Glutamatergic neuron (in vitro differentiated cells): ENCODE results near the gene SETD1B. TPM values are rescaled to one million over a fixed set of nuclear protein-coding genes. Genes with fewer than 3 reads are reported as not detected.
"Not testable (repeated sequence)": the region's sequence is repeated elsewhere in the genome, so short reads cannot be mapped to it uniquely, and the experiment has no call there.

Experiments
- DNase-seq: peaks from one replicate; pipeline ENCODE4 v3.0.0; 2022
- H3K27ac Mint-ChIP-seq: one replicate; pipeline ENCODE4 v1.8.0; 2020; ENCODE audit warnings: mild to moderate bottlenecking, mixed read lengths, inconsistent platforms; ENCODE audit not compliant: unreplicated experiment
- H3K27me3 Mint-ChIP-seq: one replicate; pipeline ENCODE4 v1.8.0; 2020; ENCODE audit warnings: mild to moderate bottlenecking, moderate library complexity, mixed read lengths, inconsistent platforms; ENCODE audit not compliant: unreplicated experiment
- H3K36me3 Mint-ChIP-seq: one replicate; pipeline ENCODE4 v1.8.0; 2020; ENCODE audit warnings: mild to moderate bottlenecking, mixed read lengths, inconsistent platforms; ENCODE audit not compliant: unreplicated experiment
- H3K4me1 Mint-ChIP-seq: one replicate; pipeline ENCODE4 v1.8.0; 2020; ENCODE audit warnings: mild to moderate bottlenecking, low read depth, mixed read lengths, inconsistent platforms; ENCODE audit not compliant: unreplicated experiment
- H3K4me3 Mint-ChIP-seq: one replicate; pipeline ENCODE4 v1.8.0; 2020; ENCODE audit warnings: mild to moderate bottlenecking, mixed read lengths, inconsistent platforms; ENCODE audit not compliant: unreplicated experiment
- H3K9me3 Mint-ChIP-seq: one replicate; pipeline ENCODE4 v1.8.0; 2020; ENCODE audit warnings: mild to moderate bottlenecking, moderate library complexity, mixed read lengths, inconsistent platforms; ENCODE audit not compliant: unreplicated experiment
- total RNA-seq: library from RNA; stranded (reverse); fragmentation: NEBNext Ultra II Directional; extraction: Animal tissue kit (Norgen Biotek cat#: 25700); gene quantifications from one replicate; pipeline ENCODE4 v1.2.1, GENCODE V29; 2021; ENCODE audit not compliant: unreplicated experiment
- TF ChIP-seq, protein P1 (sequence below): fragments of 200-600 bp; sonication (generic); IDR thresholded peaks from one replicate; pipeline ENCODE4 v1.5.0; 2021; ENCODE audit not compliant: partially characterized antibody, unreplicated experiment

Gene SETD1B
- total RNA-seq, 1 donor from 2014 or later, result 35.0 TPM

DNA sequence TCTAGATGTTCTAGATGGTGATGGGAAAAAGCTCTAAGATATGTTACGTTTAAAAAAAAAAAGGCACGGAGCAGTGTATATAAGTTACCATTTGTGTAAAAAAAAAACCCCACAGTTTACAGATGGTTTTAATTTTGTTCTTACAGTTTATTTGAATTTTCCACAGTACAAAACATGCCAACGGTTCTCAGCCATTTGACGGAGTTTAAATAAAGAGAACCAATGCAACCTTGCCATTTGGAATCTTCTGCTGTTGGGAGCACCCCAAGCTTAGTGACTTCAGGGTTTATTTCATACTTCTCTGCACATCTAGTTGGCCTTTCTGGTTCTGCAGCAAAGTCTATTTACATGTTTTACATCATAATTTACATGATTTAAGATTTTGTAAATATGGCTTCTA is 62.5 kb downstream of the SETD1B start:
- Mint-ChIP-seq H3K27ac (no peak overlapping the region), H3K4me1 (no peaks in the 10 kb centered on the region), H3K36me3 (no peaks in the 10 kb centered on the region), H3K4me3 (no peak overlapping the region), H3K27me3 (no peaks in the 10 kb centered on the region), H3K9me3 (peaks cover 2% of the 10 kb centered on the region)
- TF ChIP-seq, protein P1, sequence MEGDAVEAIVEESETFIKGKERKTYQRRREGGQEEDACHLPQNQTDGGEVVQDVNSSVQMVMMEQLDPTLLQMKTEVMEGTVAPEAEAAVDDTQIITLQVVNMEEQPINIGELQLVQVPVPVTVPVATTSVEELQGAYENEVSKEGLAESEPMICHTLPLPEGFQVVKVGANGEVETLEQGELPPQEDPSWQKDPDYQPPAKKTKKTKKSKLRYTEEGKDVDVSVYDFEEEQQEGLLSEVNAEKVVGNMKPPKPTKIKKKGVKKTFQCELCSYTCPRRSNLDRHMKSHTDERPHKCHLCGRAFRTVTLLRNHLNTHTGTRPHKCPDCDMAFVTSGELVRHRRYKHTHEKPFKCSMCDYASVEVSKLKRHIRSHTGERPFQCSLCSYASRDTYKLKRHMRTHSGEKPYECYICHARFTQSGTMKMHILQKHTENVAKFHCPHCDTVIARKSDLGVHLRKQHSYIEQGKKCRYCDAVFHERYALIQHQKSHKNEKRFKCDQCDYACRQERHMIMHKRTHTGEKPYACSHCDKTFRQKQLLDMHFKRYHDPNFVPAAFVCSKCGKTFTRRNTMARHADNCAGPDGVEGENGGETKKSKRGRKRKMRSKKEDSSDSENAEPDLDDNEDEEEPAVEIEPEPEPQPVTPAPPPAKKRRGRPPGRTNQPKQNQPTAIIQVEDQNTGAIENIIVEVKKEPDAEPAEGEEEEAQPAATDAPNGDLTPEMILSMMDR, result no peak
- DNase-seq, result no peak

DNA sequence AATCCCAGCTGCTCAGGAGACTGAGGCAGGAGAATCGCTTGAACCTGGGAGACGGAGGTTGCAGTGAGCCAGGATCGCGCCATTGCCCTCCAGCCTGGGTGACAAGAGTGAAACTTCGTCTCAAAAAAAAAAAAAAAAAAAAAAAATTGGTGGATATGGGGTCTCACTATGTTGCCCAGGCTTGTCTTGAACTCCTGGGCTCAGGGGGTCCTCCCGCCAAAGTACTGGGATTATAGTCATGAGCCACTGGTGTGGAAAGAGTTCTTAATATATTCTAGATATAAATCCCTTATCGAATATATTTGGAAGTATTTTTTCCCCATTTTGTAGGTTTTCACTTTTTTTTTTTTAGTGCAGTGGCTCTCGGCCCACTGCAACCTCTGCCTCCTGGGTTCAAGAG is 65.4 kb downstream of the SETD1B start:
- not testable (repeated sequence) for H3K9me3 Mint-ChIP-seq, H3K36me3 Mint-ChIP-seq

GRCh38 chr12:121871467-121871866 is 67.7 kb downstream of the SETD1B start:
- H3K4me1 Mint-ChIP-seq, result no peaks in the 10 kb centered on the region
- TF ChIP-seq, protein P1, result no peak
- no peaks in the 10 kb centered on the region for H3K36me3 Mint-ChIP-seq
- no peaks in the 10 kb centered on the region for H3K27me3 Mint-ChIP-seq
- H3K27ac Mint-ChIP-seq, result no peak overlapping the region
- DNase-seq, result no peak
- no peak overlapping the region for H3K4me3 Mint-ChIP-seq
- H3K9me3 Mint-ChIP-seq, result peaks cover 2% of the 10 kb centered on the region

More for the DNA sequence above, 65.4 kb downstream of the SETD1B start:
- not testable (repeated sequence) for H3K27ac Mint-ChIP-seq, H3K27me3 Mint-ChIP-seq, H3K4me3 Mint-ChIP-seq, H3K4me1 Mint-ChIP-seq, DNase-seq

GRCh38 chr12:121872546-121873215 is 68.9 kb downstream of the SETD1B start:
- H3K36me3 Mint-ChIP-seq, result no peaks in the 10 kb centered on the region
- DNase-seq, result no peak
- TF ChIP-seq, protein P1, result no peak
- H3K27ac Mint-ChIP-seq, result no peak overlapping the region
- no peaks in the 10 kb centered on the region for H3K4me1 Mint-ChIP-seq
- no peaks in the 10 kb centered on the region for H3K27me3 Mint-ChIP-seq
- peaks cover 2% of the 10 kb centered on the region for H3K9me3 Mint-ChIP-seq
- H3K4me3 Mint-ChIP-seq, result no peak overlapping the region

DNA sequence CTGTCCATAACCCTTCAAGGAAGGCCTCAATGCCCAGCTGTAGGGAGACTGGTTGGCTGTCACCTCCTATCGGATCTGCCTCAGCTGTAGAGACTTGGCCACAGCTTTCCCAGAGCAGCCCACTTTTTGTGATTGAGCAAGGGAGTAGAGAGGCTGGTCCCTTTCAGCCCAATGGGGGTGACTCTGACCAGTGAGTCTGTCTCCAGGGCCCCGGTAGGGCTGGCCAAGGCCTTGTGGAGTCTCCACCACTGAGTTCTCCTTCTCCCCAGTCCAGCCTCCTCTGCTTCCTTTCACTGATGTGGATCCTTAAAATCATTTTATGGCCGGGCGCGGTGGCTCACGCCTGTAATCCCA is 69.4 kb downstream of the SETD1B start:
- DNase-seq, result no peak
- Mint-ChIP-seq H3K4me3 (no peak overlapping the region), H3K4me1 (no peaks in the 10 kb centered on the region), H3K36me3 (no peaks in the 10 kb centered on the region), H3K27ac (no peak overlapping the region), H3K9me3 (peaks cover 2% of the 10 kb centered on the region), H3K27me3 (no peaks in the 10 kb centered on the region)
- TF ChIP-seq, protein P1, result no peak
